Activated CD8-positive, alpha-beta memory T cell treated with anti-CD3 and anti-CD28 coated beads for 48 hours (primary cell): Measurements from ENCODE around the gene SCRN3.
"Not testable (repeated sequence)": the region's sequence is repeated elsewhere in the genome, so short reads cannot be mapped to it uniquely, and the experiment has no call there.

Experiments used
- DNase-seq, 3 experiments: peaks; one replicate each; pipeline ENCODE4 v3.0.0-alpha.2; 2020; ENCODE audit warnings: low read depth in 2 of 3, low spot score in 2 of 3

The SCRN3 gene

GRCh38 chr2:174403628-174404027, 8.1 kb downstream of the SCRN3 start:
- no peak for DNase-seq

DNA sequence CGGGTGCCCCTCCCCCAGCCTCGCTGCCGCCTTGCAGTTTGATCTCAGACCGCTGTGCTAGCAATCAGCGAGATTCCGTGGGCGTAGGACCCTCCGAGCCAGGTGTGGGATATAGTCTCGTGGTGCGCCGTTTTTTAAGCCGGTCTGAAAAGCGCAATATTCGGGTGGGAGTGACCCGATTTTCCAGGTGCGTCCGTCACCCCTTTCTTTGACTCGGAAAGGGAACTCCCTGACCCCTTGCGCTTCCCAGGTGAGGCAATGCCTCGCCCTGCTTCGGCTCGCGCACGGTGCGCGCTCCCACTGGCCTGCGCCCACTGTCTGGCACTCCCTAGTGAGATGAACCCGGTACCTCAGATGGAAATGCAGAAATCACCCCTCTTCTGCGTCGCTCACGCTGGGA, 14.5 kb downstream of the SCRN3 start:
- DNase-seq: not testable (repeated sequence)

GRCh38 chr2:174412256-174412655, 16.7 kb downstream of the SCRN3 start:
- no peak for DNase-seq

DNA sequence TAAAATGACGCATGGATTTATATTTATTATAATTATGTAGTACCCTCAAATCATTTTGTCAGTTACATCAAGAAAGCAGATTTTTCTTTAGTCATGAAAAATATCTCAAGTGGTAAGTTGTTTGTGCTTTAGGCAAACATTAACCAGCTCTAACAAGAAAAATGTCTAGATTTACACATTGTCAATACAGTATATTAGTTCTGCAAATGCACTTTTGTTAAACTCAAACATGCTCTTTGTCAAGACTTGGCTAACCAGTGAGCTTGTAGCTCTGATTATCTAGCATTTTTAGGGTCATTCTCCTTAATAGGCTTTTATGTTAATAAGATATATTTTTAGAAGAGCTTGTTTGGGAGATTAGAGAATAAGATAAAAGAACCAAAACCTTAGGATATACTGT, 32.7 kb downstream of the SCRN3 start:
- DNase-seq: no peak

DNA sequence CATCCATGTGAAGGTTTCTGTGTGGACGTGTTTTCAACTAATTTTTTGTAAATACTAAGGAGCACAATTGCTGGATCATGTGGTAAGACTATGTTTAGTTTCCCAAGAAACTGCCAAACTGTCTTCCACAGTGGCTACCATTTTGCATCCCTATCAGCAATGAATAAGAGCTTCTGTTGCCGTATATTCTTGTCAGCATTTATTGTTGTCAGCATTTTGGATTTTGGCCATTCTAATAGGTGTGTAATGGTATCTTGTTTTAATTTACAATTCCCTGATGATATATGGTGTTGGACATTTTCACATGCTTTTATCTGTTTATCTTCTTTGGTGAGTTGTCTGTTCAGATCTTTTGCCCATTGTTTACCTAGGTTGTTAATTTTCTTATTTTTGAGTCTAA, 34.5 kb downstream of the SCRN3 start:
- DNase-seq: no peak

- DNase-seq: no peak
These were observed 36.4 kb downstream of the SCRN3 start for GRCh38 chr2:174431902-174432301.

DNA sequence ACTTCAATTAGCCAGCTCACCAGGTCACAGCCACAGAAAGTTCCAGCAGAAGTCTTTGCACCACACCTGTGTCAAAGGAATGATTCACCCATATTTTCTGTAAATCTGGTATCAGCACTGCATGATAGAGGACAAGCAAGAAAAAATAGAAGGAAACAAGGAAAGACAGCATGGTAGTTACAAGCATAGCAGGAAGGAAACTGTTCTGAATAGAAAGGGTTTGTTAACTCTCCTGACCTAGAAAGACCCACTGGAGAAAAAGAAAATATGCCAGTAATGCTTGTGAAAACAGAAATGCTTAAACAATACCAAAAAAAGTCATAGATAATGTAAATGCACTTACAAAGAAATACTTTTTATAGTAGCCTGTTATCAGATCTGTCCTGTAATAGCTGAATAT, 40.8 kb downstream of the SCRN3 start:
- DNase-seq: no peak

DNA sequence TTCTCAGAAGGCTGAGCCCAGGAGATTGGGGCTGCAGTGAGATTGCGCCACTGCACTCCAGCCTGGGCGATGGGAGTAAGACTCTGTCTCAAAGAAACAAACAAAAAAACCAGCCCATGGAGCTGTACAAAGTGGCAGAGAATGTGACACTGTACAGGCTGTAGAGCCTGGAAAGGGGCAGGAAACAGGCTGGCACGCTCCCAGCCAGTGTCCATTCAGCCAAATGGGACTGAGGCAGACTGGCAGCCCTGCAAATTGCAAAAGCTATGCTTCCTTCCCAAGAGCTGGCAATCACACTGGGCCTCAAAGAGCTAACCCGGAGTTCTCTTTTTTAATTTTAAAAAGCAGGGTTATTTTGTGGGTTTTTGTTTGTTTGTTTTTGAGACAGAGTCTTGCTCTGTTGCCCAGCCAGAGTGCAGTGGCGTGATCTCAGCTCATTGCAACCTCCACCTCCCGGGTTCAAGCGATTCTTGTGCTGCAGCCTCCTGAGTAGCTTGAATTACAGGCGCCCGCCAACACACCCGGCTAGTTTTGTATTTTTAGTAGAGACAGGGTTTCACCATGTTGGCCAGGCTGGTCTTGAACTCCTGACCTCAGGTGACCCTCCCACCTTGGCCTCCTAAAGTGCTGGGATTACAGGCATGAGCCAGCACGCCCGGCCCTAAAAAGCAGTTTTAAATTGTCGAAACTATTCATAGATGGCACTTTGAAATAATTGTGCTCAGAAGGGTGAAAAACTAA, 42.8 kb downstream of the SCRN3 start:
- no peak for DNase-seq

DNA sequence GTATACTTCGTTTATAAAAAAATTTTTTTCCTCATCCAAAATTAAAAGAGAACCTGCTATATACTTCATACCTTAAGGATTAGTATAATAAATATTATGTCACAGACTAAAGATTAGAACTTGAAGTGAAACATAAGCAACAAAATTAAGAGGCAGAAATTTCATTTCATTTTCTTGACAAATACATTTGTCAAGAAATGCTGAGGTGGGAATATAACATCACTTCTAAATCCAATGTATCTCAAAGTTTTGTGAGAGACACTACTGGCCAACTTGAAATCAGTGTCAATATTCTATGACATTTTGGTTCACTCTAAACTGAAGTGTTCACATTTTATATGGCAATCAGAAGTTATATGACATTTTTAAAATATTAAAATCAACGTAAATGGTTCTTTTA, 43.8 kb downstream of the SCRN3 start:
- DNase-seq: no peak

DNA sequence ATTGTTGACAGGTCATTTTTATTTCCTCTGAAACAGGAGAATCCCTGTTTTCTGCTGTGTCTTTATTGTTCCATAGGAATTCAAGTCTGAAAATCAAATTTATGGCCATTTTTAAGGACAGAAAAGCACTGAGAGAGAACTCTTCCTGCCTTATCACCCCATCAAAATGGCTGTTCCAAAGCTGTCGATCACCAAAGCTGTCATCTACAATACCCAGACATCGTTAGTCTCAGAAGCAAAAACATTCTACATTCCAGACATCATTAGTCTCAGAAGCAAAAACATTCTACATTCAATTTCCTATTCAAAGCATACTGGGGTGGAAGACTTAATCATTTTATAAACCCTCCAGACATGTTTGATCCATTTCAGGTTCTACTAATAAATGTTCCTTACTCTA, 44.4 kb downstream of the SCRN3 start:
- DNase-seq: no peak

- DNase-seq: no peak
These were observed 47.3 kb downstream of the SCRN3 start for GRCh38 chr2:174442546-174443510.

GRCh38 chr2:174444761-174445160, 49.2 kb downstream of the SCRN3 start:
- DNase-seq: no peak

GRCh38 chr2:174445248-174445647, 49.7 kb downstream of the SCRN3 start:
- no peak for DNase-seq

GRCh38 chr2:174446531-174446930, 51.0 kb downstream of the SCRN3 start:
- no peak for DNase-seq

DNA sequence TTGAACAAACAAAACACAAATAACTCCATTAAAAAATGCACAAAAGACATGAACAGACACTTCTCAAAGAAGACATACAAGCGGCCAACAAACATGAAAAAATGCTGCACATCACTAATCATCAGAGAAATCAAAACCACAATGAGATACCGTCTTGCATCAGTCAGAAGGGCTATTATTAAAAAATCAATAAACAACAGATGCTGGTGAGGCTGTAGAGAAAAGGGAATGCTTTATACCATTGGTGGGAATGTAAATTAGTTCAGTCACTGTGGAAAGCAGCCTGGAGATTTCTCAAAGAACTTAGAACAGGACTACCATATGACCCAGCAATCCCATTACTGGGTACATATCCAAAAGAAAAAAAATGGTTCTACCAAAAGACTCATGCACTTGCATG, 53.5 kb downstream of the SCRN3 start:
- DNase-seq: no peak

DNA sequence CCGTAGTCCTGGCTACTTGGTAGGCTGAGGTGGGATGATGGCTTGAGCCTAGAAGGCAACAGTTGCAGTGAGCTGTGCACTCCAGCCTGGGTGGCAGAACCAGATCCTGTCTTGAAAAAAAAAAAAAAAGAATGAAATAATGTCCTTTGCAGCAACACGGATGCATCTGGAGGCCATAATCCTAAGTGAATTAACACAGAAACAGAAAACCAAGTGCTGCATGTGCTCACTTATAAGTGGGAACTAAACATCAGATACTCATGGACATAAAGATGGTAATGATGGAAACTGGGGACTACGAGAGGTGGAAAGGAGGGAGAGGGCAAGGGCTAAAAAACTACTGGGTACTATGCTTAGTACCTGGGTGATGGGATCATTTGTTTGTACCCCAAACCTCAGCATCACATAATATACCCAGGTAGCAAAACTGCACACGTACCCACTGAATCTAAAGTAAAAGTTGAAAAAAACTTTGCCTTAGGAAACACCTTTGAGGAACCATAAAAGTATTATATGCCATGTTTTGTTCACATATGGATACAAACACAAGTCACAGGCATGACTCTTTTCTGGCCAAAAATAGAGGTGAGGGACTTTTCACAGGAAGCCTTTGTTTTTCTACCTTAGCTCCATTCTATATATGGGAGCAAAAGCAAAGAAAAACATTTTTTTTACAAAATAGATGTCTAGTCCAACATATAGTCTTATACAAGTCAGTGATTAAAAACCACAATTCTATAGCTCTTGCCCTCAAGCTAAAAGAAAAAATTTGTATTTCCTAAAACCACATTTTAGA, 54.7 kb downstream of the SCRN3 start:
- DNase-seq: no peak

DNA sequence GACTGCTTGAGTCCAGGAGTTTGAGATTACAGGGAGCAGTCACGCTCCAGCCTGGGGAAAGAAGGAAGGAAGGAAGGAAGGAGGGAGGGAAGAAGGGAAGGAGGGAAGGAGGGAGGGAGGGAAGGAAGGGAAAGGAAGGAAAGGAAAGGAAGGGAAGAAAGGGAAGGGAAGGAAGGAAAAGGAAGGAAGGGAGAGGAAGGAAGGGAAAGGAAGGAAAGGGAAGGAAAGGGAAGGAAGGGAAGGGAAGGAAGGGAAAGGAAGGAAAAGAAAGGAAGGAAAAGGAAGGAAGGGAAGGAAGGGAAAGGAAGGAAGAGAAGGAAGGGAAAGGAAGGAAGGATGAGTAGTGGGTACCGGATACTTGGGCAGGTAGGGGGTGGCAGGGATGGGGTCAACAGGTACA, 59.0 kb downstream of the SCRN3 start:
- no peak for DNase-seq

DNA sequence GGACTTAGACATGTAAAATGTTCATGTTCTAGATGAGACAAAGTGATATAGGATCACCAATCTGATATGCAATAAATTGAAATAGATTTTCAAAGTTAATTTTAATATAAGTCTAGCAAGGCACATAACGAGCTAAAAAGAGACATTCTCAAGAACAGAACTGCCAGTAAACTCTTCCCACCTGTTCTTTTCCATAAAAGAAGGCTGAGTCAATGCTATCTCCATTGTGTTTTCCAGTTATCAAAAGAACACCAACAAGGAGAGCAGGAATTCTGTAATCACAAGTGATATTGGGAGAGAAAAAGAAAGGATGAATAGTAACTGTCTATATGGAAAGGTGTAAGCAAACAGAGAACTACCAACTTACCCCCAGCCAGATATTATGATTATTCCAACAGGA, 65.7 kb downstream of the SCRN3 start:
- DNase-seq: no peak

DNA sequence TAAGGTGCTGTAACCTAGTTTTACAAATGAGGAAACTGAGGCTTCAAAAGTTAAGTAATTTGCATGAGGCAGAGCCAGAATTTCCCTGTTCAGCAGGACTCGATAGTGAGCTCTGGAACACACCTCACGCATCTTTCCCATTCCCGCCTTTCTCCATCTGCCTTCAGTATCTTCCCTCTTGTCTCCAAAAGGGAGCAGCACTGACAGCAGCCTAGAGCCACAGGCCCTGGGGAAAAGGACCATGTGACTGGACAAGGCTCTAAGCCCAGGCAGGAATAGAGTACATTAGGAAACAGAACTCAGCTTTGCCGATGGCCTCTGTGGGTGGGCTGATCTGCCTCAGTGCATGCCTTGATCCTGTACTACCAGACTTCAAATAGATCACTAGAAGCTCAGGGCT, 69.8 kb downstream of the SCRN3 start:
- DNase-seq: no peak

DNA sequence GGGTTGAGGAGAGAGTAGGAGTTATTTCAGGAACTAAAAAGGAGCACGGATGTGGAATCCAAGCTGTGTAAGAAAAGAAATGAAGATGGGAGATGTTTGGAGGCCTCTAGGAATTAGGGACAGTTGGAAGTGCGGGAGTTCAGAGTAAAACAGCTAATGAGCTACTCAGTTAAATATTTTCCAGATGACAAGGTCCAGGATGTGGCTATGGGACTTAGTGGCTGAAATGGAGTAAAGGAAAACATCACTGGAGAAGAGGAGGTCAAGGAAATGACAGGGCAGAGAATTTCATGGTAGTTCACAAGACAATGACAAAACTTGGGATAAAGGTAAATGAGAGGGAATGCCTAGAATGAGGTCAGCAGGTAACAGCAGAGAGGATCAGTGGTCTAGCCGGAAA, 78.3 kb downstream of the SCRN3 start:
- no peak for DNase-seq

- no peak for DNase-seq
These were observed 82.2 kb downstream of the SCRN3 start for GRCh38 chr2:174477759-174478158.
